Activated CD4-positive, CD25-positive, alpha-beta regulatory T cell treated with anti-CD3 and anti-CD28 coated beads, Interleukin-2, amount 50 U/mL, for 16 hours (primary cell): ENCODE results near the gene RNF220.

Experiments
- DNase-seq: peaks from one replicate; pipeline ENCODE4 v3.0.0-alpha.2; 2020; ENCODE audit warnings: low read depth, low spot score

RNF220 gene

GRCh38 chr1:44431861-44432260, 26.8 kb downstream of the RNF220 start:
- no peak for DNase-seq

GRCh38 chr1:44433209-44433608, 28.2 kb downstream of the RNF220 start:
- no peak for DNase-seq

- no peak for DNase-seq
These were observed 31.5 kb downstream of the RNF220 start for GRCh38 chr1:44436401-44437106.

GRCh38 chr1:44437107-44437716, 32.2 kb downstream of the RNF220 start:
- DNase-seq = no peak

GRCh38 chr1:44442791-44443190, 37.7 kb downstream of the RNF220 start:
- DNase-seq = no peak

- no peak for DNase-seq
These were observed 42.2 kb downstream of the RNF220 start for GRCh38 chr1:44447051-44447810.

GRCh38 chr1:44453798-44454349, 48.8 kb downstream of the RNF220 start:
- no peak for DNase-seq

- DNase-seq = no peak
These were observed 49.6 kb downstream of the RNF220 start for GRCh38 chr1:44454704-44455103.

GRCh38 chr1:44460107-44460882, 55.2 kb downstream of the RNF220 start:
- no peak for DNase-seq

GRCh38 chr1:44464361-44464760, 59.3 kb downstream of the RNF220 start:
- DNase-seq = no peak

GRCh38 chr1:44467566-44467965, 62.5 kb downstream of the RNF220 start:
- DNase-seq = no peak

GRCh38 chr1:44471911-44472453, 66.9 kb downstream of the RNF220 start:
- no peak for DNase-seq

GRCh38 chr1:44472620-44473525, 67.8 kb downstream of the RNF220 start:
- DNase-seq = no peak

GRCh38 chr1:44476891-44477290, 71.8 kb downstream of the RNF220 start:
- DNase-seq = no peak

- no peak for DNase-seq
These were observed 76.6 kb downstream of the RNF220 start for GRCh38 chr1:44481701-44482100.

GRCh38 chr1:44483089-44483874, 78.2 kb downstream of the RNF220 start:
- no peak for DNase-seq

- DNase-seq = no peak
These were observed 79.2 kb downstream of the RNF220 start for GRCh38 chr1:44484155-44484688.

GRCh38 chr1:44485229-44485933, 80.3 kb downstream of the RNF220 start:
- DNase-seq = no peak
